GM18870 (cell line): ENCODE results near the gene CEP41.
"Not testable (repeated sequence)": the region's sequence is repeated elsewhere in the genome, so short reads cannot be mapped to it uniquely, and the experiment has no call there.

ENCODE experiments used
- ATAC-seq: cut with Tn5 transposase; IDR thresholded peaks from one replicate; pipeline ENCODE4 v1.9.1; 2021; ENCODE audit warnings: moderate library complexity; ENCODE audit not compliant: unreplicated experiment

CEP41 gene

DNA sequence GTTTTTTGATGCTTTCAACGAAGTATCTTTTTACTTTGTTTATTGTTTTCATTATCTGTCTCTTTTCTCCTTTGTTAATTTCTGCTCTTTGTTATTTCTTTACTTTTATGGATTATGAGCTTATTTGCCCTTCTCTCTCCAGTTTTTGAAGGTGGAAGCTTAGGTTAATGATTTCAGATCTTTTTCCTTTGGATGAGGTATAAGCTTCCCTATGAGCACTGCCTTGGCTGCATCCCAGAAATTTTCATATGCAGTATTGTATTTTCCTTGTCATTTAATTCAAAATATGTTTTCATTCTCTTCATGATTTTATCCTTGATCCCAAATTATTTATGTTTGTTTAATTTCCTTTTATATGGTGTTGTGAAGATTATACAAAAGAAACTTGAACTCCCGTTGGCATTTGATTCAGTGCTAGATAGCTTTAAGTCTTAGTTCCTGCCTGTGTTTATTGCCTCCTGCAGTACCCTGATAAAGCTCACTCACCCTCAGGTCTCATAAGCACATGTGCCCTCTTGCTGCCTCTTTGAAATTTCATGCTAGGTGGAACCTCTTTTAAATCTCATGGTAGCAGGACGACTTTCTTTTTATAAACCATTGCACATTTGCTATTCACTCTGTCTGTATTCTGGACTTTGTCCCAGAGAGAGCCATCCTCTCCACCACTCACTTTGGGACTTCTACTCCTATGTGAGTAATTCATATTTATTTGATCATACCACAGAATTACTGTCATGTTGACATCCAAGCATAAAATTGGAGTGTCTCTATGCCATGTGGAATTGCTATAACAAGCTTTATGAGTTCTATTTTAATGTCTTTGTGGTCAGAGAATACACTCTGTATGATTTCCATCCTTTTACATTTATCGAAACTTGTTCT is 23.0 kb upstream of the CEP41 start:
- ATAC-seq, result no peak

DNA sequence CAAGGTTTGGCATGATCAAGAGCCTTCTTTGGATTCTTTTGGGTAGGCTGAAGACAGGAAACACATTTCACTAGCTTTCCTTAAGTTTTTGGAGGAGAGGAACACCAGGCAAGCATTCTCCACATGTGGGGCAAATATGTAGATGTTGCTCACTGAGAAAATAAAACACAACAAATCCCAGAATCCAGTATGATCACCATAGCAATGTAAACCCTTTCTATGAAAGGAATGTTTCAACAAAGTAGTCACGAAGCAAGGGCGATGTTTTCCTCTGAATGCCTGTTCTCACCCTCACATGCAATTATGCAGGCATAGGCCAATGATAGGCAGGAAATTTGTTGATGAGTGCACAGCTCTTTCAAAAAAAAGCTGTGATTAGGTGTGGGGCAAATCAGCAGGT is 20.5 kb upstream of the CEP41 start:
- ATAC-seq, result no peak

DNA sequence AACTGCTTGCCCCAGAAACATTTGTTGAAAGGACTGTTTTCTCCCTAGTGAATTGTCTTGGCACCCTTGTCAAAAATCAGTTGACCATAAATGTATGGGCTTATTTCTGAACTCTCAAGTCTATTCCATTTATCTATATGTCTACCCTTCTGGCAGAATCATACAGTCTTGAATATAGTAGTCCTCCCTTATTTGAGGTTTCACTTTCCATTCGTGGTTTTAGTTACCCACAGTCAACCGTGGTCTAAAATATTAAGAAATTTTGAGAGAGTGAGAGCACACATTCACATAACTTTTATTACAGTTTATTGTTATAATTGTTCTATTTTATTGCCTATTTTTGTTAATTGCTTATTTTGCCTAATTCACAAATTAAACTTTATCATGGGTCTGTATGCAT is 17.4 kb upstream of the CEP41 start:
- ATAC-seq, result no peak

DNA sequence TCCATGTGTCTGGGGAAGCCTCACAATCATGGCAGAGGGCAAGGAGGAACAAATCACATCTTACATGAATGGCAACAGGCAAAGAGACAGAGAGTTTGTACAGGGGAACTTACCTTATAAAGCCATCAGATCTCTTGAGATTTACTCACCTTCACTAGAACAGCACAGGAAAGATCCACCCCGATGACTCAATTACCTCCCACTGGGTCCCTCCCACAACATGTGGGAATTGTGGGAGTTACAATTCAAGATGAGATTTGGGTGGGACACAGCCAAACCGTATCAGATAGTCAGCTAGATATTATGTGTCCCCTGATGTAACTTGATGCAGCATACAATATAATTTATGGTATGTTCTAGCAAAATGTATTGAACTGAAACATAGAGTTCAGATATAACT is 14.1 kb upstream of the CEP41 start:
- ATAC-seq, result no peak

DNA sequence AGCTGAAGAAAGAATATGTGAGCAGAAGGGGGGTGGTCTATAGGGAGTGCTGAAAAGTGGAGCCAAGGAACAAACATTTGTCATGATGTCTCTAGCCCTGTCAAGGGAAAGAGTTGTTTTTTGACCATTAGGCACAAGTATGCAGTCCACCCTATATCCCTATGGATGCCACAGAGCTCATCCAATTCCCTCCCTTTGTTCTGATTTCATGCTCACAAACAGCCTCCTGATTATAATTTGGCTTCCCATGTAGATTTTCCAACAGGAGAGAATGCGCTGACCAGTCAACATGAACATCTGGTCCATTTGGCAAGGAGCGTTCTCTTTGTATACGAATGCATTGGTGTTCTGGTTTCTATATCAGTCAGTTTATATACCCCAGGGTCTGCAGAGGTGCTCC is 12.1 kb upstream of the CEP41 start:
- no peak for ATAC-seq

DNA sequence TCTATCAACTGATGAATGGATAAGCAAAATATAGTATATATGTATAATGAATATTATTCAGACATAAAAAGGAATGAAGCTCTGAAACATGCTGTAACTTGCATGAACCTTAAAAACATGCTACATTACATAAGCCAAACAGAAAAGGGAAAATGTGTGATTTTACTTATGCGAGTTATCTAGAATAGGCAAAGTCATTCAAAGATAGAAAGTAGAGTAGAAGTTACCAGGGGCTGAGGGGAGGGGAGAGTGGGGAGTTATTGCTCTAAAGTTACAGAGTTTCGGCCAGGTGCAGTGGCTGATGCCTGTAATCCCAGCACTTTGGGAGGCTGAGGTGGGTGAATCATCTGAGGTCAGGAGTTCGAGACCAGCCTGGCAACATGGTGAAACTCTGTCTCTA is 10.5 kb upstream of the CEP41 start:
- ATAC-seq, result not testable (repeated sequence)

DNA sequence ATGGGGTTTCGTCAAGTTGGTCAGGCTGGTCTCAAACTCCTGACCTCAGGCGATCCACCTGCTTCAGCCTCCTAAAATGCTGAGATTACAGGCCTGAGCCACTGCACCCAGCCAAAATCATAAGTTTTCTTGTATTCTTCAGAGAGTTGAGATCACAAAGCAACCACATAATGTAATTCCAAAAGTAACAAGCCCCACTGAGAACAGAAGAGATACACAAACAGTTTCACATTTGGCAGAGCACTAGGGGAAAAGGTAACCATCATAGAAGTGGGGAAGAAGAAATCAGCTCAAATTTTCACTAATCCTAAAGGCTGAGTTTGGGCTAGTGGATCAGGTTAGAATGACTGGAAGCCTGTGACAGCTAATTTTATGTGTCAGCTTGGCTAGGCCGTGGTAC is 5.4 kb upstream of the CEP41 start:
- ATAC-seq, result no peak

DNA sequence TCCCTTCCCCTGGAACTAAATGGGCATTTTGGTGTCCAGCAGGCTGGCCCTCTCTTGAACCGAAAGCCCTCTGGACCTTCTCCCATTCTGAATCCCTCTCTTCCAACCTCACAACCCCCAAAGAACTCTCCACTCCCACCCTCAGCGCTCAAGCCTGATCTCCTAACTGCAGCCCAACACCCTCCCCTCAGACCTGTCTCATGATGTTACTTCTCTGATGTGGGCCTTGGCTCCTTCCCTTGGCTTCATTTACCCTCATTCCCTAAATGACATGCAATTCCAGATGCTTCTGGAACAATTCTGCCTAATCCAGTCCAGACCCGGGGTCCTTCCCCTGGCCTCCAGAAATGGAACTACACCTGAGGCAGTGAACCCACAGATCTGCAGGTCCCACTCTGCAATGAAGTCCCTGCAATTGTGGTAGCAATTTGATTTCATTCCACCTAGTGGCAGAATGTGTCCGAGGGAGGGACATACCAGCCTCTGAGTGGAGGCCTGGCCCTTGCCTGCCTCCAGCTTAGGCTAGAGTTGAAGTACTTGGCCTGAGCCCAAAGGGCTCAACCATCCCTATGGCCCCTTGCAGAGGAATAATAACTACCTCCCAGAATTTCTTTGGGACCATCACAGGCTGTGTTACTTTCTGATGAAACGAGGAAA is 4.1 kb upstream of the CEP41 start:
- no peak for ATAC-seq

DNA sequence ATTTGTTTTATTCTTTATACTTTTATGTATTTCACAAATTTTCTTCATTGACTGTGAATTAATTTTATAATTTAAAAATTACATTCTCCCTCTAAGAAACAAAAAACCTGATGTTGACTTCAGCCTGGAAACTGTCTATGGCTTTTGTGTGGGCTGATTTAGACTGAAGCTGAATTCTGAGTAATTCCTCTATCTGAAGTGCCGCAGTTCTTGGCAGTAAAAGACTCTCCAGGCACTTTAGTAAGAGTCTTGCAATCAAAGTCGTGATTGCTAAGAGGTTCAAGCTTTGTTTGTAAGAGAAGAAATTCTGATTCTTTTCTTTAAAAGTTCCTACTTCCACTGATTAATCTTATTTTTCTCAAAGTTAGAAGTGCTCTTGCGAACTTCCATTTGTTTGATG is 3.4 kb upstream of the CEP41 start:
- ATAC-seq, result no peak

DNA sequence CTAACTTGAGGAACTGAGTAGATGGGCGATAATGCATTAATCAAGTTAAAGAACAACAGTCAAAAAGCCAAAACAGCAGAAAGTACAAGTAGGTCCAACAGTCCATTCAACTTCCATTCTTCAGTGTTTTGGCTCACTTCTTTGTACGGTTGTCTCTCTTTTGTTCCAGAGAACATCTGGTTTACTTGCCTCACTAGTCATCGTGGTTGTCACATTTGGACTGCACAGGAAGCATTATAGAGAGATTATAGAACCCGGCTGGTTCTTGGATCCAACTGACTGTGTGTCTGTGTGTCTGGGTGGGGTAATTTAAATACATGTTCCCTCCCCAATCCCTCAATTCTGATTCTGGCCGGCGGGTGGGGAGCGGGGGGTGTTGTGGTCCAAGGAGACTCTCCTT is 1.8 kb upstream of the CEP41 start:
- no peak for ATAC-seq

GRCh38 chr7:130441408-130441869 is 623 bp upstream of the CEP41 start:
- no peak for ATAC-seq

DNA sequence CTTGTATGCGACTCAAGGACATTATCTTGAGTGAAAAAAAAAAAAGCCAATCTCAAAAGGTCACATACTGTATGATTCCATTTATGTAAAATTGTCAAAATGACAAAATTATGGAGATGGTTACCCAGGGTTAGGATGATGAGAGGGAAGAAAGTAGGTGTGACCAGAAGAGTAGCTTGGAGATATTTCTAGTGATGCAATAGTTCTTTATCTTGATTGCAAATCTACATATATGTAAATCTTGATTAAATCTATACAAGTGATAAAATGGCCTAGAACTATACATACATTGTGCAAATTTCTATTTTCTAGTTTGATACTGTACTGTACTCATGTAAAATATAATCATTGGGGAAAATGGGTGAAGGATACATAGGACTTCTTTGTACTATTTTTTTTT is 4.6 kb downstream of the CEP41 start:
- ATAC-seq, result no peak

GRCh38 chr7:130435311-130435854 is 5.4 kb downstream of the CEP41 start:
- no peak for ATAC-seq

GRCh38 chr7:130433301-130433700 is 7.5 kb downstream of the CEP41 start:
- ATAC-seq, result no peak

DNA sequence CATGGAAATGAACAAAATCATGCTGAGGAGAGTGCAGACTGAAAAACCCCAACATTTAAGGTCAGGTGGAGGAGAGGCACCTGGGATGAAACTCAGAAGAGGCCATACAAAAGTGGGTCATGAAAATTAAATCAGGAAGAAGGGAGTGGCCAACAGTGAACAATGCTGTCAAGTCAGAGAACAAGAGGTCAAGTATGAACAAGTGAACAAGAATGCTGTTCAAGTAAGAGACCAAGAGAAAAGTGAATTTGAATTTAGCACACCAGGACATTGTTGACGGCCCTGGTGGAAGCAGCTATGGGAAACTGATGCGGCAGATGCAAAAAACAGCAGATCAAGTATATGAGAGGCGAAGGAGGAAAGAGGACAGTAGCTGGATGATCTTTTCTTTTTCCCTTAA is 7.9 kb downstream of the CEP41 start:
- no peak for ATAC-seq

GRCh38 chr7:130430841-130431666 is 9.8 kb downstream of the CEP41 start:
- no peak for ATAC-seq

GRCh38 chr7:130430115-130430514 is 10.7 kb downstream of the CEP41 start:
- no peak for ATAC-seq

DNA sequence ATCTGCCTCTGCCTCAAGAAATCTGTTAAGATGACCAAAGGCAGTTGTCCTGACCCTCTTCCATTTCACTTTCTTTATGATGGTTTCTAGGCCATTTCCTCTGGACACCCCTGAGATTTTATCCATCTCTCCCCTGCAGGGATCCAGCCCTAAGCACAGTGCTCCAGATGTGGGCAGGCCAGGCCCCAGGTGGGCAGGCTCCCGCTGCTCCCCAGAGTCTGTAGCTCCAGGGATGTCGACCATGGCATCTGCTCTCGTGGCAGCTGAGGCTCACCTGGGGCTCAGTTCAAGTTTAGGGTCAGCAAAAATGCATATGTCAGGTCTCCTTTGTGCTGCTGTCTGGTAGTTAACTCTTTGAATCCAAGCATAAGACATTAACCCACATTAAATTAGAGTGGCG is 11.8 kb downstream of the CEP41 start:
- ATAC-seq, result no peak

DNA sequence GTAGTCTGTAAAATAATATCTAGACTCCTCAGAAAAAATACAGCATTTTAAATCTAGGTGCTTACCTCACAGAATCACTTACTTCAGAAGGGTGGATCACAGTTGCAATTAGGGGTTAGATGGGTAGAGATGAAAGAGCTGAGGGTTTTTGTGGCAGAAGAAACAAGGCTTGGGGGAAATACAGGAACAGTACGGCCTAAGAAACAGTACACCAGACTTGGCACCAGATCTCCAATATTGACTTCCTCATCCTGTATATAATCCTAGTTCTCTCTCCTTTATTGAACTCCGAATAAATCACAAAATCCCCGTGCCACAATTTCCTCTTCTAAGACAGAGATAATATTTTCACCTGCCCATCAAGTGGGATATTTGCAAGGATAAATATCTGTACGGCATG is 14.3 kb downstream of the CEP41 start:
- no peak for ATAC-seq

- ATAC-seq, result no peak
Measured at GRCh38 chr7:130425796-130426195, 15.0 kb downstream of the CEP41 start.

GRCh38 chr7:130423501-130424037 is 17.2 kb downstream of the CEP41 start:
- ATAC-seq, result no peak
